SU-DHL-6 (cell line): ENCODE data around the gene COX15.
"Not testable (repeated sequence)": the region's sequence is repeated elsewhere in the genome, so short reads cannot be mapped to it uniquely, and the experiment has no call there.

Source experiments
- H2AFZ ChIP-seq: fragments of 200-600 bp; sonication (generic); 2 replicates; pipeline ENCODE4 v1.6.1; 2014; ENCODE audit warnings: low read depth, mild to moderate bottlenecking, moderate library complexity, mixed read lengths, antibody characterized with exemption, low read length; ENCODE audit not compliant: severe bottlenecking
- H3F3A ChIP-seq: fragments of 200-600 bp; shearing (Covaris generic); 2 replicates; pipeline ENCODE4 v1.6.0; 2016; ENCODE audit warnings: antibody characterized with exemption, mild to moderate bottlenecking; ENCODE audit not compliant: insufficient read depth
- H3K27ac ChIP-seq: fragments of 200-600 bp; sonication (generic); 2 replicates; pipeline ENCODE4 v1.5.1; 2016; ENCODE audit warnings: low read depth, mild to moderate bottlenecking, low read length, moderate library complexity, mixed read lengths
- H3K27me3 ChIP-seq: fragments of 200-600 bp; sonication (generic), shearing (Covaris generic); 2 replicates; pipeline ENCODE4 v1.6.0; 2014; ENCODE audit warnings: mild to moderate bottlenecking, low read length
- H3K36me3 ChIP-seq: fragments of 200-600 bp; sonication (generic); 2 replicates; pipeline ENCODE4 v1.6.1; 2014; ENCODE audit warnings: mild to moderate bottlenecking, low read length, mixed read lengths
- H3K4me2 ChIP-seq: fragments of 300-600, 200-600 bp; shearing (Covaris generic), sonication (generic); 2 replicates; pipeline ENCODE4 v1.6.0; 2014; ENCODE audit warnings: low read length, low read depth, mild to moderate bottlenecking; ENCODE audit not compliant: poor library complexity, severe bottlenecking
- H3K4me3 ChIP-seq: fragments of 200-600 bp; sonication (generic); 2 replicates; pipeline ENCODE4 v1.5.1; 2014; ENCODE audit warnings: antibody characterized with exemption, low read length, mild to moderate bottlenecking, mixed read lengths; ENCODE audit not compliant: insufficient read depth, poor library complexity, severe bottlenecking
- H3K79me2 ChIP-seq: fragments of 200-600 bp; sonication (generic); 2 replicates; pipeline ENCODE4 v1.6.1; 2014; ENCODE audit warnings: mild to moderate bottlenecking, low read length, moderate library complexity; ENCODE audit not compliant: insufficient read depth
- H3K9ac ChIP-seq: fragments of 200-600 bp; sonication (generic); 2 replicates; pipeline ENCODE4 v1.7.0; 2014; ENCODE audit warnings: mild to moderate bottlenecking, low read length
- H3K9me2 ChIP-seq: fragments of 200-600 bp; sonication (generic); replicated peaks from 2 replicates; pipeline ENCODE4 v1.6.1; 2014; ENCODE audit warnings: low read length; ENCODE audit not compliant: insufficient read depth
- H3K9me3 ChIP-seq: fragments of 200-600 bp; sonication (generic); 2 replicates; pipeline ENCODE4 v1.6.1; 2014; ENCODE audit warnings: low read length, mixed read lengths; ENCODE audit not compliant: insufficient read depth
- H4K20me1 ChIP-seq: fragments of 200-600 bp; sonication (generic); 2 replicates; pipeline ENCODE4 v1.6.1; 2014; ENCODE audit warnings: low read depth, mild to moderate bottlenecking, antibody characterized with exemption, low read length, moderate library complexity, mixed read lengths
- CTCF ChIP-seq: fragments of 200-600 bp; sonication (generic); IDR thresholded peaks from one replicate; pipeline ENCODE4 v1.5.1; 2017; ENCODE audit warnings: antibody characterized with exemption, mild to moderate bottlenecking, low read length, moderate library complexity; ENCODE audit not compliant: insufficient read depth, poor library complexity, severe bottlenecking
- EZH2phosphoT487 ChIP-seq: fragments of 200-600 bp; sonication (generic), shearing (Covaris generic); conservative IDR thresholded peaks from 2 replicates; pipeline ENCODE4 v1.6.1; 2018; ENCODE audit warnings: mild to moderate bottlenecking, antibody characterized with exemption, low read length, moderate library complexity, mixed read lengths

The COX15 gene

GRCh38 chr10:99750641-99751040 is 18.7 kb upstream of the COX15 start:
- Histone ChIP-seq H3K9me2 (no peaks in the 10 kb centered on the region), H3K36me3 (peaks cover 63% of the 10 kb centered on the region), H3F3A (no peaks in the 10 kb centered on the region), H3K27ac (no peak overlapping the region), H3K9me3 (no peaks in the 10 kb centered on the region), H4K20me1 (peaks cover 3% of the 10 kb centered on the region; the same call in 1 of the 2 replicates), H3K4me2 (no peak overlapping the region), H3K27me3 (no peaks in the 10 kb centered on the region), H2AFZ (no peak overlapping the region), H3K4me3 (no peak overlapping the region), H3K79me2 (no peaks in the 10 kb centered on the region; the same call in 1 of the 2 replicates), H3K9ac (no peak overlapping the region)
- TF ChIP-seq EZH2phosphoT487 (no peak), CTCF (no peak)

DNA sequence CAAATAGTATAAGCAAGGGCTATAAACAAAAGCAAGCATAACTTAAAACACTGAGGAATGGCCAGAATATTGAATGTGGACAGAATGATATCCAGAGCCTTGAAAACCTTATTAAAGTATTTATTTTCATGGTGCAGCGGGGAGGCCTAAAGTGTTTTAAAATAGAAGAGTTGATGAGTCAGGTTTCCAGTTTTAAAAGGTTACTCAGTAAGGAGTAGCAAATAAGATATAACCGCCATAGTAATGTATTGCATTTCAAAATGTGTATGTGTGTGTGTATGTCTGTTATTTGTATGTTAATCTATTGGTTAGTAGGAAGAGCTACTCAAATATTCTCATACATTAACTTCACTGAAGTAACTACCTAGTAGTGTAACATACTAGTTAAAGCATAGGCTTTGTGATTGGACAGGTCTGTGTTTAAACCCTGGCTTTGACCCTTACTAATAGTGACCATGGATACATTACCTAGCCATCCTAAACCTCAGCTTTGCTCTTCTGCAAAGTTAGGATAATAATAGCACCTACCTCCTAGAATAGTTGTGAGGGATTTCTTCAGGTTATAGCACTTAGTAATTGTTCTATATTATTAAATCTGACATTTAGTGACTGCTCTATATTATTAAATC is 17.0 kb upstream of the COX15 start:
- Histone ChIP-seq H3K27ac (no peak overlapping the region), H3K36me3 (peaks cover 62% of the 10 kb centered on the region), H3K9me3 (no peaks in the 10 kb centered on the region), H3K9me2 (no peaks in the 10 kb centered on the region), H3K79me2 (no peaks in the 10 kb centered on the region; the same call in 1 of the 2 replicates), H3K9ac (no peak overlapping the region), H2AFZ (no peak overlapping the region), H3K4me2 (no peak overlapping the region), H4K20me1 (peaks cover 3% of the 10 kb centered on the region; the same call in 1 of the 2 replicates), H3F3A (no peaks in the 10 kb centered on the region), H3K4me3 (no peak overlapping the region), H3K27me3 (no peaks in the 10 kb centered on the region)
- TF ChIP-seq CTCF (no peak), EZH2phosphoT487 (no peak)

GRCh38 chr10:99746166-99746565 is 14.2 kb upstream of the COX15 start:
- H3K9ac ChIP-seq, H3K9me2 ChIP-seq, H3K79me2 ChIP-seq, H3F3A ChIP-seq, H4K20me1 ChIP-seq, H3K9me3 ChIP-seq, H3K4me3 ChIP-seq, H3K27ac ChIP-seq, H3K4me2 ChIP-seq, H3K27me3 ChIP-seq, H2AFZ ChIP-seq: not testable (repeated sequence)
- peaks cover 65% of the 10 kb centered on the region for H3K36me3 ChIP-seq

- H2AFZ ChIP-seq: no peak overlapping the region
- H3K9me2 ChIP-seq: no peaks in the 10 kb centered on the region
- H3K27ac ChIP-seq: no peak overlapping the region
- peaks cover 68% of the 10 kb centered on the region for H3K36me3 ChIP-seq
- H3K27me3 ChIP-seq: no peaks in the 10 kb centered on the region
- no peak overlapping the region for H3K4me3 ChIP-seq
- no peak overlapping the region for H3K9ac ChIP-seq
- no peak for TF ChIP-seq EZH2phosphoT487
- TF ChIP-seq CTCF: no peak
- no peak overlapping the region for H3K4me2 ChIP-seq
- no peaks in the 10 kb centered on the region; the same call in 1 of the 2 replicates for H4K20me1 ChIP-seq
- H3K9me3 ChIP-seq: peaks cover 8% of the 10 kb centered on the region; the same call in 1 of the 2 replicates
- H3F3A ChIP-seq: no peaks in the 10 kb centered on the region
- H3K79me2 ChIP-seq: peaks cover 19% of the 10 kb centered on the region; the same call in 1 of the 2 replicates
These were observed 11.9 kb upstream of the COX15 start for GRCh38 chr10:99743841-99744240.
